Esophagus muscularis mucosa (tissue), 4 donors: ENCODE measurements around the gene RBM28.

ENCODE experiments used
- CTCF ChIP-seq, 3 experiments: fragments of 200-600 bp in 2 of 3; fragments of 450-650 bp in 1 of 3; sonication (generic) in 2 of 3; IDR thresholded peaks; one replicate each; pipeline ENCODE4 v1.5.1; 2017 to 2019; ENCODE audit warnings: antibody characterized with exemption in 3 of 3, mild to moderate bottlenecking in 2 of 3, moderate library complexity in 1 of 3
- EP300 ChIP-seq: sonication (generic); formaldehyde crosslinking; IDR thresholded peaks from one replicate; pipeline ENCODE4 v1.6.1; 2017; ENCODE audit warnings: antibody characterized with exemption
- POLR2A ChIP-seq: fragments of 450-650 bp; IDR thresholded peaks from one replicate; pipeline ENCODE4 v1.6.1; 2017; ENCODE audit warnings: antibody characterized with exemption, moderate library complexity, mild to moderate bottlenecking, low read depth

- TF ChIP-seq POLR2A = no peak
- TF ChIP-seq CTCF (IDR thresholded peaks at IDR 0.05) = no peak
- TF ChIP-seq EP300 = no peak
Measured at GRCh38 chr7:128260069-128260795, 83.5 kb downstream of the RBM28 start.
